Uterus (tissue), 4 donors: Measurements from ENCODE around the gene SDCCAG8. TPM values are rescaled to one million over a fixed set of nuclear protein-coding genes. Genes with fewer than 3 reads are reported as not detected.

ENCODE experiments used
- DNase-seq, 2 donors: peaks; one replicate each; pipeline ENCODE4 v3.0.0-alpha.2; 2019 to 2020
- H3K27ac ChIP-seq, 2 donors: fragments of 200-600 bp; sonication (generic); 1 replicate in 1 of 2; 2 replicates in 1 of 2; pipeline ENCODE4 v1.5.1; 2016 to 2018
- H3K27me3 ChIP-seq, 2 donors: fragments of 200-600 bp; sonication (generic); one replicate each; pipeline ENCODE4 v1.5.1; 2018 to 2019; ENCODE audit warnings: control low read depth in 1 of 2
- H3K36me3 ChIP-seq, 2 donors: fragments of 200-600 bp; sonication (generic); one replicate each; pipeline ENCODE4 v1.5.1; 2019; ENCODE audit warnings: control low read depth in 1 of 2
- H3K4me1 ChIP-seq, 2 donors: fragments of 200-600 bp; sonication (generic); one replicate each; pipeline ENCODE4 v1.5.1; 2018 to 2019; ENCODE audit warnings: control low read depth in 1 of 2
- H3K4me3 ChIP-seq, 2 donors: fragments of 200-600 bp; sonication (generic); 1 replicate in 1 of 2; 2 replicates in 1 of 2; pipeline ENCODE4 v1.5.1; 2018 to 2019; ENCODE audit warnings: mild to moderate bottlenecking in 1 of 2
- H3K9me3 ChIP-seq, 2 donors: fragments of 200-600 bp; sonication (generic); one replicate each; pipeline ENCODE4 v1.5.1; 2019; ENCODE audit warnings: control low read depth in 1 of 2
- POLR2A ChIP-seq, 2 donors: fragments of 450-650 bp; IDR thresholded peaks; one replicate each; pipeline ENCODE4 v1.6.1; 2016; ENCODE audit warnings: antibody characterized with exemption in 2 of 2, mild to moderate bottlenecking in 1 of 2, moderate library complexity in 1 of 2
- intact Hi-C: fragments of 100-400 bp; cut with DNase I; formaldehyde crosslinking; loops from one replicate; pipeline ENCODE4 v1.15.1; 2023; ENCODE audit warnings: low total_unique reads
- total RNA-seq, 4 donors: library from RNA; depleted of rRNA in 3 of 4; stranded (reverse); fragments of >200 nt in 3 of 4; gene quantifications; one replicate each; pipeline versions ENCODE4 v1.1.0 to v1.2.4, GENCODE V29; 2014 to 2023
- TF ChIP-seq, protein P1 (sequence below), 4 experiments: fragments of 200-600 bp in 2 of 4; fragments of 450-650 bp in 2 of 4; sonication (generic) in 2 of 4; IDR thresholded peaks; one replicate each; pipeline ENCODE4 v1.5.1; 2016 to 2019; ENCODE audit warnings: antibody characterized with exemption in 4 of 4, mild to moderate bottlenecking in 2 of 4, moderate library complexity in 1 of 4
- donor health status: DM: yes; HTN: yes; CAD: no.

SDCCAG8 gene
- total RNA-seq, 4 donors from 2014 or later, result 19.2 to 54.8 (median 49.7) TPM

DNA sequence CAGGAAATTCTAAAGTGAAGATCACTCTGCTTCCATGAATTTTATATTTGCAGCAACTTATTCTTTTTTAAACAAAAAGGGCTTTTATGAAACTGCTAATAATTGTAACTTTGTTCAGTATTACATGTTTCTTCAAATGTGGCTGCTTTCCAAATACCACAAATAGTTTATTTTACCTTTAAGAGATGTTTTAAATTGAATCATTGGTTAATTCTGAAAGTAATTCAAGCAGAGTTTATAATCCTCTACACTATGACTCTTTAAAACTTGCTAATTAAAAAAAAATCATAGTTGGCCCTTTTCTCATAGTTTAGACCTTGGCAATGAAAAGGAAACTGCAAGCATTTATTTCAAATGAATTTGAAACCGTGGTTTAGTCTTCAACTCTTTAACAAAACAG lies 59.6 kb downstream of the SDCCAG8 start:
- Histone ChIP-seq H3K4me3 (no peak overlapping the region), H3K27me3 (no peaks in the 10 kb centered on the region), H3K9me3 (no peaks in the 10 kb centered on the region), H3K27ac (no peak overlapping the region), H3K36me3 (no peaks in the 10 kb centered on the region), H3K4me1 (no peaks in the 10 kb centered on the region)
- TF ChIP-seq, protein P1, sequence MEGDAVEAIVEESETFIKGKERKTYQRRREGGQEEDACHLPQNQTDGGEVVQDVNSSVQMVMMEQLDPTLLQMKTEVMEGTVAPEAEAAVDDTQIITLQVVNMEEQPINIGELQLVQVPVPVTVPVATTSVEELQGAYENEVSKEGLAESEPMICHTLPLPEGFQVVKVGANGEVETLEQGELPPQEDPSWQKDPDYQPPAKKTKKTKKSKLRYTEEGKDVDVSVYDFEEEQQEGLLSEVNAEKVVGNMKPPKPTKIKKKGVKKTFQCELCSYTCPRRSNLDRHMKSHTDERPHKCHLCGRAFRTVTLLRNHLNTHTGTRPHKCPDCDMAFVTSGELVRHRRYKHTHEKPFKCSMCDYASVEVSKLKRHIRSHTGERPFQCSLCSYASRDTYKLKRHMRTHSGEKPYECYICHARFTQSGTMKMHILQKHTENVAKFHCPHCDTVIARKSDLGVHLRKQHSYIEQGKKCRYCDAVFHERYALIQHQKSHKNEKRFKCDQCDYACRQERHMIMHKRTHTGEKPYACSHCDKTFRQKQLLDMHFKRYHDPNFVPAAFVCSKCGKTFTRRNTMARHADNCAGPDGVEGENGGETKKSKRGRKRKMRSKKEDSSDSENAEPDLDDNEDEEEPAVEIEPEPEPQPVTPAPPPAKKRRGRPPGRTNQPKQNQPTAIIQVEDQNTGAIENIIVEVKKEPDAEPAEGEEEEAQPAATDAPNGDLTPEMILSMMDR (IDR thresholded peaks at IDR 0.05), result no peak
- TF ChIP-seq POLR2A (IDR thresholded peaks at IDR 0.05), result no peak
- intact Hi-C loops, result no loop called here
- no peak for DNase-seq

DNA sequence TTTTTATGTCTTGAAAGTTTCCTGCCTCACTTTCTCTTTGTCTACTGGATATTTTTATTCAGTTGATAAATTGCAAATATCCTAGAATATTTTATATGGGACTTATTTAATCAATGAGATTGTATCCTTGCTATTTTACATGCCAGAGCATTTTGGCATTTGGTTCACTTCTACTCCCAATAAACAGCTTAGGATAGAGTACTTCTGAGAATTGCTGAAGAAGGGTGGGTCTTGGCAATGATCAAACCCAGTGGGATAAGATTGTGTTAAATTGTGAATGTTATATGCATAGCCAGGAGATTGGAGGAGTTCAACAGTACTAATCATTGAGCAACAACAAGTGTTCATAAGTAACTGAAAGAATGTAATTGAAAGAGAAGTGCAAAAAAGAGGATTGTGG lies 60.1 kb downstream of the SDCCAG8 start:
- Histone ChIP-seq H3K27me3 (no peaks in the 10 kb centered on the region), H3K36me3 (no peaks in the 10 kb centered on the region), H3K4me1 (no peaks in the 10 kb centered on the region), H3K27ac (no peak overlapping the region), H3K9me3 (no peaks in the 10 kb centered on the region), H3K4me3 (no peak overlapping the region)
- TF ChIP-seq, protein P1 (IDR thresholded peaks at IDR 0.05), result no peak
- no peak for TF ChIP-seq POLR2A (IDR thresholded peaks at IDR 0.05)
- no peak for DNase-seq
- intact Hi-C loops, result no loop called here

DNA sequence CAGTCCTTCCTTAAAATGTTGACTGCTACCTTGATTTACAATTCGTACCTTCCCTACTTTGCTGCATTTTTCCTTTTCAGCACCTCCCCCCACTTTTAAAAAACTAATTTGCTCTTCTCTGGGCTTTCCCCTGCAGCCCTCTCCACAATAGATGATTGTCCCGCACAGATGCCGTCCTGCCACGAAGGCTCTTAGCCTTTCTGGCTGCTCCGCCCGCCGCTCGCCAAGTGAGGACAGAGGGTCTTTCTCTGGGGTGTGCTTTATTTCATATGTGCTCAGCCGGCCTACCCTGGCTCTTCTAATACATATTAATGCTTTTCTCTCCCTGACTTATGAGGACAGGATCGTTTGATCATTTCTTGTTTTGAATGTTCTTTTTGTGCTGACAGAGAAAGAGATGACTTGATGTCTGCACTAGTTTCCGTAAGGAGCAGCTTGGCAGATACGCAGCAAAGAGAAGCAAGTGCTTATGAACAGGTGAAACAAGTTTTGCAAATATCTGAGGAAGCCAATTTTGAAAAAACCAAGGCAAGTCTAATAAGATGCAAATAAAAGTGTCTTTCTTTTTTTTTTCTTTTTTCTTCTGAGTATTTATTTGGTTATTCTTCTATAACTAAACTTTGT lies 60.6 kb downstream of the SDCCAG8 start:
- Histone ChIP-seq H3K27me3 (no peaks in the 10 kb centered on the region), H3K9me3 (no peaks in the 10 kb centered on the region), H3K4me3 (no peak overlapping the region), H3K4me1 (no peaks in the 10 kb centered on the region), H3K36me3 (no peaks in the 10 kb centered on the region), H3K27ac (no peak overlapping the region)
- intact Hi-C loops, result no loop called here
- TF ChIP-seq POLR2A (IDR thresholded peaks at IDR 0.05), result no peak
- TF ChIP-seq, protein P1 (IDR thresholded peaks at IDR 0.05), result no peak
- no peak for DNase-seq

DNA sequence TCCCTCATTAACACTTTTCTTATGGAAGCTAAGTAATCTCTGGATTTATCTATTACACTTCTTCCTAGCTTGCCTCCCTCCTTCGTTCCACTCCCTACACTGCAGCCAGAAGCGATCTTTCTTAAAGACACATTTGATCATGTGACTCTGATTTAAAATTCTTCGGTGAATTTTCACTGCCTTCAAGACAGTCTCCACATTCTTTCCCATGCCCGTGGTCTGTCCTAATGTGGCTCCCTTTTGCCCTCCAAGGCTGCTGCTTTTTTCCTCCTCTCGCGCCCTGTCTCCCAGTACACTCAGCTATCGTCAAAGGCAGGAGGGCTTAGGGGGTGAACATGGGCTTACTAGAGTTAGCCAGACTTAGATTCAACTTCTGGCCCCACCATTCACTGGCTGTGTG lies 64.4 kb downstream of the SDCCAG8 start:
- Histone ChIP-seq H3K27me3 (no peaks in the 10 kb centered on the region), H3K36me3 (no peaks in the 10 kb centered on the region), H3K4me1 (no peaks in the 10 kb centered on the region), H3K27ac (no peak overlapping the region), H3K4me3 (no peak overlapping the region), H3K9me3 (no peaks in the 10 kb centered on the region)
- intact Hi-C loops, result no loop called here
- DNase-seq, result no peak
- TF ChIP-seq, protein P1 (IDR thresholded peaks at IDR 0.05), result no peak
- TF ChIP-seq POLR2A (IDR thresholded peaks at IDR 0.05), result no peak

DNA sequence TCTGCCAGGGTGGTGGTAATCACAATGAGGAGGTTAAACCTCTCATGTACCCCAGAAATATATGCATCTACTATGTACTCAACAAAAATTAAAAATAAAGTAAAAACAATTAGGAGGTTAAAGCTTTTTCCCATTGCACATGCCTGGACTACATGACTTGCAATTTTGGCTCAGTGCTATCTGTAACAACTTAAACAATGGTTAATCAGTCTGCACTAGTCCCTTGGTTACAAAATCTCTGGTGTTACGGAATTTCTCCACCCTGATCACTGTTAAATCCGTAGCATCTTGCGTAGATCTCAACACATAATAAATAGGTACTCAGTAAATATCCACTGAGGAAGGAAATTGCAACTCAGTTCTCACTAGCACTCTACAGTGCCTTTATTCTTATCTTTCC lies 66.5 kb downstream of the SDCCAG8 start:
- H3K9me3 ChIP-seq, result no peaks in the 10 kb centered on the region
- H3K36me3 ChIP-seq, result no peaks in the 10 kb centered on the region
- no peaks in the 10 kb centered on the region for H3K27me3 ChIP-seq
- TF ChIP-seq POLR2A (IDR thresholded peaks at IDR 0.05), result no peak
- TF ChIP-seq, protein P1 (IDR thresholded peaks at IDR 0.05), result no peak
- H3K4me1 ChIP-seq, result no peaks in the 10 kb centered on the region
- no peak overlapping the region for H3K4me3 ChIP-seq
- intact Hi-C loops, result no loop called here
- no peak for DNase-seq
- no peak overlapping the region for H3K27ac ChIP-seq
